ENCODE measurements around the gene JADE1. TPM values are rescaled to one million over a fixed set of nuclear protein-coding genes. Genes with fewer than 3 reads are reported as not detected.

Gene JADE1
- total RNA-seq, 1 donor from 2014 or later: 25.2 TPM

DNA sequence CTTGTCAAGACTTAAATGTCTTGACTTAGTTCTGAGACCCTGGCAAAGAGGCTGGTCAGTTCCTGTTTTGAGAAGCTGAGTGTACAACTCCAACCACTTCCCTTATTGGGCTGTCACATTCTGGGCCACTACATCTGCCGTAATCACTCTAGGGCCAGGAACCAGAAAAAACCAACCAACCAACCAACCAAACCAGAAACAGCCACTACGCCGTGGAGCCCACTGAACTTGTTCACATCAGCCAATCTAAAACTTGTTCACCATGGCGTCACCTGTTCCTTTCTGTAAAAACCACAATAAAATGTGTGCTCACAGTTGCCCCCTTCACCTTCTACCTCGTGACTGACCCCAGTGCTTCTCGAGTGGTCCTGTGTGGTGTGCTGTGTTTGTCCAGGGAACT, 107.3 kb downstream of the JADE1 start:
- DNase-seq (ENCODE audit: low spot score): no peak
- peak; percentile 87 for ATAC-seq
- intact Hi-C loops (cut with DNase I): no loop called here

DNA sequence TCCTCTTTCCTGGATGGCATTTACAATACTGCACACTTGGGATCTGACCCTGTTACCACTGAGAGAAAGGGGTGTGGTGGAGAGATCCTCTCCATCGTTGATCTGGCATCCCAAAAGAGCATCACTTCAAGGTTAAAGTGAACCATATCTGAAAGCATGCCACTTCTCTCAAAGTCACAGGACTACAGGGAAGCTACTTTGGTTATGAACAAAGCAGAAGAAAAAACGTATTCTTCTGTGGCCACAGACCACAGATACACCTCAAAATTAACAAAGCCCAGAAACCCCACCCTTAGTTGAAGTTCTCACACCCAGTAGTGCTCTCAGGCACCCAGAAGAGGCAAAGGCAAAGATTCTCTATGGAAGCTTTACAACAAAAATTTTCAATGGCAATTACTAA, 108.3 kb downstream of the JADE1 start:
- intact Hi-C loops (cut with DNase I): no loop called here
- ATAC-seq (no peak), DNase-seq (ENCODE audit: low spot score) (no peak)

DNA sequence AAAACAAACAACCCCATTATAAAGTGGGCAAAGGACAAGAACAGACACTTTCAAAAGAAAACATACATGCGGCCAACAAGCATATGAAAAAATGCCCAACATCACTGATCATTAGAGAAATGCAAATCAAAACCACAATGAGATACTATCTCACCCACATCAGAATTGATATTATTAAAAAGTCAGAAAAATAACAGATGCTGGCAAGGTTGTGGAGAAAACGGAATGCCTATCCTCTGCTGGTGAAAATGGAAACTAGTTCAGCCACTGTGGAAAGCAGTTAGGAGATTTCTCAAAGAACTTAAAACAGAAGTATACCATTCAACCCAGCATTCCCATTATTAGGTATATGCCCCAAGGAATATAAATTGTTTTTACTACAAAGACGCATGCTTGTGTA, 112.5 kb downstream of the JADE1 start:
- intact Hi-C loops (cut with DNase I): no loop called here
- DNase-seq (ENCODE audit: low spot score): no peak
- no peak for ATAC-seq

Measured in sciatic nerve (tissue), 2 donors.